Measurements from ENCODE around the gene HS3ST3B1. TPM values are rescaled to one million over a fixed set of nuclear protein-coding genes. Genes with fewer than 3 reads are reported as not detected.
A peak's percentile ranks its signal among the peaks of the same experiment; 100 is the strongest.

Gene HS3ST3B1
- total RNA-seq, 2 experiments from 2014 or later, result 4.9 to 5.1 TPM

- no peak overlapping the region for H3K4me3 Mint-ChIP-seq
- ATAC-seq (no peak), DNase-seq (no peak)
- H3K9me3 Mint-ChIP-seq, result no peaks in the 10 kb centered on the region
- CTCF ChIA-PET, result interaction anchor here (1.1 to 1.3 kb wide), 2 partner anchors 9 to 19 kb away, joined by 3 to 6 read pairs; no protein-coding TSS in a partner anchor
- no peak overlapping the region for H3K27ac Mint-ChIP-seq
- POLR2A ChIA-PET, result interaction anchor here (0.9 kb wide), 1 partner anchor 9 kb away, joined by 3 read pairs; no protein-coding TSS in a partner anchor
- intact Hi-C loops (cut with micrococcal nuclease), result no loop called here
- no peaks in the 10 kb centered on the region for H3K27me3 Mint-ChIP-seq
- TF ChIP-seq CTCF (IDR thresholded peaks at IDR 0.05), result no peak
- peaks cover 86% of the 10 kb centered on the region for H3K4me1 Mint-ChIP-seq (ENCODE audit: low read depth)
- H3K36me3 Mint-ChIP-seq (ENCODE audit: low read depth), result no peaks in the 10 kb centered on the region
Observed at GRCh38 chr17:14332331-14332730, 31.4 kb downstream of the HS3ST3B1 start.

- no peak for TF ChIP-seq CTCF (IDR thresholded peaks at IDR 0.05)
- DNase-seq, result no peak
- ChIA-PET CTCF (no interaction called here), POLR2A (interaction anchor here (1.5 kb wide), 1 partner anchor 10 kb away, joined by 4 read pairs; no protein-coding TSS in a partner anchor)
- intact Hi-C loops (cut with micrococcal nuclease), result no loop called here
- H3K4me3 Mint-ChIP-seq, result no peak overlapping the region
- ATAC-seq, result no peak
- no peaks in the 10 kb centered on the region for H3K9me3 Mint-ChIP-seq
- H3K36me3 Mint-ChIP-seq (ENCODE audit: low read depth), result peaks cover 2% of the 10 kb centered on the region
- peak overlapping the region; percentile 20 for H3K27ac Mint-ChIP-seq
- no peaks in the 10 kb centered on the region for H3K27me3 Mint-ChIP-seq
- peaks cover 90% of the 10 kb centered on the region for H3K4me1 Mint-ChIP-seq (ENCODE audit: low read depth)
Observed at GRCh38 chr17:14333506-14333905, 32.6 kb downstream of the HS3ST3B1 start.

GRCh38 chr17:14334276-14334840 lies 33.5 kb downstream of the HS3ST3B1 start:
- intact Hi-C loops (cut with micrococcal nuclease), result no loop called here
- DNase-seq, result no peak
- H3K27ac Mint-ChIP-seq, result peak overlapping the region; percentile 75
- ChIA-PET POLR2A (interaction anchor here (0.7 to 2.0 kb wide), 5 partner anchors 11 to 94 kb away, joined by 3 to 9 read pairs (median 3); partner anchors contain the start of gene HS3ST3B1), CTCF (no interaction called here)
- H3K27me3 Mint-ChIP-seq, result no peaks in the 10 kb centered on the region
- no peak overlapping the region for H3K4me3 Mint-ChIP-seq
- no peaks in the 10 kb centered on the region for H3K9me3 Mint-ChIP-seq
- no peak for TF ChIP-seq CTCF (IDR thresholded peaks at IDR 0.05)
- peaks cover 2% of the 10 kb centered on the region for H3K36me3 Mint-ChIP-seq (ENCODE audit: low read depth)
- peaks cover 90% of the 10 kb centered on the region for H3K4me1 Mint-ChIP-seq (ENCODE audit: low read depth)
- ATAC-seq, result no peak

- Mint-ChIP-seq H3K4me1 (ENCODE audit: low read depth) (peaks cover 90% of the 10 kb centered on the region), H3K9me3 (no peaks in the 10 kb centered on the region), H3K27me3 (no peaks in the 10 kb centered on the region), H3K4me3 (peak overlapping the region; percentile 11), H3K27ac (peak overlapping the region; percentile 75), H3K36me3 (ENCODE audit: low read depth) (peaks cover 5% of the 10 kb centered on the region)
- DNase-seq (peak; percentile 37), ATAC-seq (no peak)
- TF ChIP-seq CTCF (IDR thresholded peaks at IDR 0.05), result no peak
- intact Hi-C loops (cut with micrococcal nuclease), result loop anchor here (5.0 kb wide), 1 partner anchor 33 kb away; the partner anchor contains the start of gene HS3ST3B1
- POLR2A ChIA-PET, result interaction anchor here (0.7 to 2.0 kb wide), 4 partner anchors 29 to 94 kb away, joined by 3 to 9 read pairs (median 3); partner anchors contain the start of gene HS3ST3B1
- CTCF ChIA-PET, result no interaction called here
Observed at GRCh38 chr17:14334919-14335318, 34.0 kb downstream of the HS3ST3B1 start.

GRCh38 chr17:14336418-14336817 lies 35.5 kb downstream of the HS3ST3B1 start:
- no peak overlapping the region for H3K4me3 Mint-ChIP-seq
- DNase-seq (no peak), ATAC-seq (no peak)
- CTCF ChIA-PET, result interaction anchor here (1.1 kb wide), 1 partner anchor 15 kb away, joined by 3 read pairs; no protein-coding TSS in a partner anchor
- H3K27ac Mint-ChIP-seq, result no peak overlapping the region
- H3K36me3 Mint-ChIP-seq (ENCODE audit: low read depth), result peaks cover 5% of the 10 kb centered on the region
- intact Hi-C loops (cut with micrococcal nuclease), result loop anchor here (5.0 kb wide), 1 partner anchor 34 kb away; the partner anchor contains the start of gene HS3ST3B1
- no peaks in the 10 kb centered on the region for H3K9me3 Mint-ChIP-seq
- no peaks in the 10 kb centered on the region for H3K27me3 Mint-ChIP-seq
- POLR2A ChIA-PET, result interaction anchor here (3.1 kb wide), 1 partner anchor 35 kb away, joined by 20 read pairs; the partner anchor contains the start of gene HS3ST3B1
- no peak for TF ChIP-seq CTCF (IDR thresholded peaks at IDR 0.05)
- H3K4me1 Mint-ChIP-seq (ENCODE audit: low read depth), result peaks cover 91% of the 10 kb centered on the region
